PC-9 (cell line): Measurements from ENCODE around the gene SLC44A3.

Experiments used
- EZH2 ChIP-seq: fragments of 200-600 bp; sonication (generic); IDR thresholded peaks from 2 replicates; pipeline ENCODE4 v1.8.0; 2017; ENCODE audit warnings: antibody characterized with exemption, low read depth
- TF ChIP-seq, protein P1 (sequence below): fragments of 200-600 bp; sonication (generic); conservative IDR thresholded peaks from 2 replicates; pipeline ENCODE4 v1.6.1; 2017; ENCODE audit warnings: mixed run types, antibody characterized with exemption, mild to moderate bottlenecking, moderate library complexity

- TF ChIP-seq, protein P1, sequence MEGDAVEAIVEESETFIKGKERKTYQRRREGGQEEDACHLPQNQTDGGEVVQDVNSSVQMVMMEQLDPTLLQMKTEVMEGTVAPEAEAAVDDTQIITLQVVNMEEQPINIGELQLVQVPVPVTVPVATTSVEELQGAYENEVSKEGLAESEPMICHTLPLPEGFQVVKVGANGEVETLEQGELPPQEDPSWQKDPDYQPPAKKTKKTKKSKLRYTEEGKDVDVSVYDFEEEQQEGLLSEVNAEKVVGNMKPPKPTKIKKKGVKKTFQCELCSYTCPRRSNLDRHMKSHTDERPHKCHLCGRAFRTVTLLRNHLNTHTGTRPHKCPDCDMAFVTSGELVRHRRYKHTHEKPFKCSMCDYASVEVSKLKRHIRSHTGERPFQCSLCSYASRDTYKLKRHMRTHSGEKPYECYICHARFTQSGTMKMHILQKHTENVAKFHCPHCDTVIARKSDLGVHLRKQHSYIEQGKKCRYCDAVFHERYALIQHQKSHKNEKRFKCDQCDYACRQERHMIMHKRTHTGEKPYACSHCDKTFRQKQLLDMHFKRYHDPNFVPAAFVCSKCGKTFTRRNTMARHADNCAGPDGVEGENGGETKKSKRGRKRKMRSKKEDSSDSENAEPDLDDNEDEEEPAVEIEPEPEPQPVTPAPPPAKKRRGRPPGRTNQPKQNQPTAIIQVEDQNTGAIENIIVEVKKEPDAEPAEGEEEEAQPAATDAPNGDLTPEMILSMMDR = no peak
- TF ChIP-seq EZH2 = no peak
Measured at GRCh38 chr1:94905207-94905606, 85.0 kb downstream of the SLC44A3 start.
